GM12892 (cell line): ENCODE results near the gene KNDC1.

Experiments used
- DNase-seq: peaks from one replicate; pipeline ENCODE4 v3.0.0; 2011; ENCODE audit not compliant: insufficient read length
- FAIRE-seq: peaks from 2 replicates; lab custom pipeline; 2011; peaks lifted over from hg19 to GRCh38; lab: Jason Lieb, UNC
- POLR2A ChIP-seq: IDR thresholded peaks from 2 replicates; pipeline ENCODE4 v1.6.1; 2011; ENCODE audit warnings: low read depth, low read length, control low read depth
- POLR2AphosphoS5 ChIP-seq: IDR thresholded peaks from 2 replicates; pipeline ENCODE4 v1.6.1; 2011; ENCODE audit warnings: low read depth, low read length, control low read depth
- TAF1 ChIP-seq: IDR thresholded peaks from 2 replicates; pipeline ENCODE4 v1.6.1; 2011; ENCODE audit warnings: low read depth, mild to moderate bottlenecking, control low read depth, low read length, borderline replicate concordance

KNDC1 gene

GRCh38 chr10:133196936-133197758 is 37.1 kb downstream of the KNDC1 start:
- DNase-seq (no peak), FAIRE-seq (no peak)
- no peak for TF ChIP-seq TAF1
- no peak for TF ChIP-seq POLR2AphosphoS5
- TF ChIP-seq POLR2A: no peak

GRCh38 chr10:133197786-133198185 is 37.8 kb downstream of the KNDC1 start:
- DNase-seq (no peak), FAIRE-seq (no peak)
- no peak for TF ChIP-seq POLR2A
- no peak for TF ChIP-seq POLR2AphosphoS5
- TF ChIP-seq TAF1: no peak

- no peak for TF ChIP-seq POLR2A
- no peak for TF ChIP-seq TAF1
- TF ChIP-seq POLR2AphosphoS5: no peak
- DNase-seq: no peak
- FAIRE-seq: no peak
Measured at GRCh38 chr10:133198206-133198605, 38.2 kb downstream of the KNDC1 start.

- DNase-seq (no peak), FAIRE-seq (no peak)
- TF ChIP-seq TAF1 (no peak), POLR2AphosphoS5 (no peak), POLR2A (no peak)
Measured at GRCh38 chr10:133198621-133199487, 38.8 kb downstream of the KNDC1 start.

GRCh38 chr10:133199488-133199885 is 39.5 kb downstream of the KNDC1 start:
- DNase-seq (no peak), FAIRE-seq (no peak)
- TF ChIP-seq POLR2A: no peak
- TF ChIP-seq TAF1: no peak
- no peak for TF ChIP-seq POLR2AphosphoS5

- TF ChIP-seq POLR2A (no peak), TAF1 (no peak), POLR2AphosphoS5 (no peak)
- no peak for FAIRE-seq
- no peak for DNase-seq
Measured at GRCh38 chr10:133199992-133200611, 40.1 kb downstream of the KNDC1 start.

GRCh38 chr10:133200621-133201031 is 40.6 kb downstream of the KNDC1 start:
- no peak for FAIRE-seq
- DNase-seq: no peak
- TF ChIP-seq POLR2AphosphoS5 (no peak), TAF1 (no peak), POLR2A (no peak)

GRCh38 chr10:133201151-133201947 is 41.3 kb downstream of the KNDC1 start:
- FAIRE-seq: no peak

GRCh38 chr10:133201948-133202725 is 42.1 kb downstream of the KNDC1 start:
- no peak for TF ChIP-seq TAF1
- no peak for TF ChIP-seq POLR2A
- no peak for TF ChIP-seq POLR2AphosphoS5
- DNase-seq: no peak
- no peak for FAIRE-seq

More at GRCh38 chr10:133201151-133201947, 41.3 kb downstream of the KNDC1 start:
- no peak for TF ChIP-seq POLR2A
- no peak for TF ChIP-seq POLR2AphosphoS5
- TF ChIP-seq TAF1: no peak
- DNase-seq: no peak
